K562 treated with DMSO at 1 percent for 4 hours (cell line): ENCODE measurements around the gene FSTL5. TPM values are rescaled to one million over a fixed set of nuclear protein-coding genes. Genes with fewer than 3 reads are reported as not detected.

Experiments
- total RNA-seq: library from RNA; unstranded; fragments of 300-600 nt; gene quantifications from 2 replicates; pipeline ENCODE4 v1.2.3, GENCODE V29; 2022; ENCODE audit not compliant: insufficient read depth

The FSTL5 gene
- 0.69 TPM in 1 of 2 replicates, not detected in the other for total RNA-seq

GRCh38 chr4:162163892-162164759 lies at the start of gene FSTL5:
Gene FSTL5 (minus strand): TSS chr4:162164000. CDS start chr4:162111396, 52,604 bp downstream.

